ENCODE measurements around the gene GRK5.
"Not testable (repeated sequence)": the region's sequence is repeated elsewhere in the genome, so short reads cannot be mapped to it uniquely, and the experiment has no call there.

Gene GRK5

DNA sequence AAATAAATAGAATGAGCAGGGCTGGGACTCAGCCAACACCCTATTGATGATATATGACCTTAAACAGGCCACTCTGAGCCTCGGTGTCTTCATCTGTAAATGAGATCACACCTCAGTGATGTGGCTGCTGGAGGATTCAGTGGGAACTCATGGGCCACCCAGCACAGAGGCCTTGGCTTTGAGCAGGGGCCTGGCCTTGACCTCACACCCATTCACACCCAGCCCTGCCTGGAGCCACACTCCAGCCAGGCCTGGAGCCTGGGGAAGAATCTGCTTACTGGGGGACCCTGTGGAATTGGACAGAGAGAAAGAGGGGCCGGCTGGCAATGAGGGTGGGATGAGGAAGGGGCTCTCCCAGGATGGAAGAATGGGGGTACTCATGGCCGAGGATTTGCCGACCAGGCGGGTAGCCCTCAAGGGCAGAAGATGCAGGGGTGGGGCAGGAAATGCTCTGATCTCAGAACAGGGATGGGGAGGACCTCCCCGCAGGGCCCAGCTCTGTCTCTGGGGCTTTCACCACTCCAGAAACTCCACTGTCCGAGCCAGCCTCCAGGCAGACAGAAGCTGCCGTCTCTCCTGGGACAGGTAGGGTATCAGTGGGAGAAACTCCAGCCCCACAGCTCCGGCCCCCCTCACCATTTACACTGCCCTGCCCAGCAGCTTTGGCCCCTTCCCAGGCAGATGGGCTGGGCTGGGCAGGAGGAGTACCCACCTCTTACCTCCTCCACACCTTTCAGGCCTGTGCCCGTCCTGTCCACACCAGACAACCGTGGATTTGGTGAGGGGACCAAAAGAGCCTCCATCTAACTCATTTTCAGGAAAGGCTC, 253.2 kb downstream of the GRK5 start:
- no peak for DNase-seq (ENCODE audit: low spot score)

DNA sequence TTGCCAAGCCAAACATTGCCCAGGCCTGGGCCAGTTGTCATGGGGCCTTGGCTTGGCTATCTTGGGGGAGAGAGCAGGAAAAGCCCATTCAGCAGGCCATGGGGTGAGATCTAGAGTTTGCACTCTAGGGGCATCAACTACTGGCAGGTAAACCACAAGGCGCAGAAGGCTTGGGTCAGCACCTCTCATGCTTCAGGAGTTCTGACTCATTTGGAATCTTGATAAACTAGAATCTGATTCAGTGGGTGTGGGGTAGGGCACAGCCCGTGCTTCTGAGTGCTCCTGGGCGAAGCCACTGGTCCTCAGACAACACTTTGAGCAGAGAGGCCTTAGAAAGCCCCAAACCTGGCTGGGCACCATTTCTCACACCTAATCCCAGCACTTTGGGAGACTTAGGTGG, 254.0 kb downstream of the GRK5 start:
- DNase-seq (ENCODE audit: low spot score) = no peak

DNA sequence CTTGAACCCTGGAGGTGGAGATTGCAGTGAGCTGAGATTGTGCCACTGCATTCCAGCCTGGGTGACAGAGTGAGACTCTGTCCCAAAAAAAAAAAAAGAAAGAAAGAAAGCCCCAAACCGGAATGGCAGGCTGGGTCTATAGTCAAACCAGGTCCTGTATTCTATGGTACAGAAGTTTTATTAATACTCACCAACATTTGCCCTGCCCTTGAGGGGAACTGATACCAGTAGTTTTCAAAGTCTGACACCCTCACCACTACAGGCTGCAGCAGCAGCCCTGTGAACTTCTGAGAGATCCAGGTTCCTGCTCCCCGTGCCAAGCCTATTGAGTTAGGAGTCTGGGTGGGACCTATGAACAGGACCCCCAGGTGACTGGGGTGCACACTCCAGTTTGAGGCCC, 254.6 kb downstream of the GRK5 start:
- DNase-seq (ENCODE audit: low spot score) = no peak

DNA sequence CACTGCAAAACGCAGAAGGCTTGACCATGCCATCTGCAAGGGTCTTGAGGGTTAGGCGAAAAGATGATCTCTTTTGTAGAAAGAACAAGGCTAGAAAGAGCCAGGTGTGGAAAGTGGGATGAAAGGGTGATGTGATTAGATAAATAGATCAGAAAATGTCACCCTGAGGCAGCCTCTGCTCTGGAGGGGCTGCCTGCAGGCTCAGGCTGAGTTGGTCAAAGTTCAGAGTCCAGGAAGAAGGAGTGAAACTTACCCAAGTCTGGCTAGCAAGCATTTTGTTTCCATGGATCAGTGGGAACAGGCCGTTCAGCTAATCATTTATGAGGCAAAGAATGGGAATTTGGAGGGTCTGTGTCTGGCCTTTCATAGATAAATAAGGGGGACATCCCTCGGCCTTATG, 255.4 kb downstream of the GRK5 start:
- no peak for DNase-seq (ENCODE audit: low spot score)

GRCh38 chr10:119463195-119463594, 255.8 kb downstream of the GRK5 start:
- not testable (repeated sequence) for DNase-seq (ENCODE audit: low spot score)

- DNase-seq (ENCODE audit: low spot score) = no peak
These were observed 257.7 kb downstream of the GRK5 start for GRCh38 chr10:119465085-119465484.

GRCh38 chr10:119466076-119466475, 258.7 kb downstream of the GRK5 start:
- no peak for DNase-seq (ENCODE audit: low spot score)

DNA sequence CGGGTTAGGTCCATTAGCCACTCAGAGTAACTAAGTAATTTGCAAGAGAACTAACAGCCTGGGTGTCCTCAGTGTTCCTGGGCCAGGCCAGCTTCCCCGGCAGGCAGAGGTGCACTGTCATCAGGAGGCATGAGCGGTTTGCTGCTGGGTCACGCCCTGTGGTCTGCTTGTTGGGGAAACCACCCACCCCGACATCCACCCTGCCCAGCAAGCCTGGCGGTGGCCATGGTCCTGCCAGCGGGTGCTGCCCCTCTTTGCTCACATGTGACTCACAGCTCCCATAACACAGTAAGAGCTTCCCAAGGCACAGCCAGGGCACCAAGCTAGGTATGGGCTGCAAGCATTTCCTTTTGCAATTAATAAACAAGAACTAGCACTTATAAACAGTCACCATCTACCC, 259.3 kb downstream of the GRK5 start:
- no peak for DNase-seq (ENCODE audit: low spot score)

- no peak for DNase-seq (ENCODE audit: low spot score)
These were observed 261.4 kb downstream of the GRK5 start for GRCh38 chr10:119468542-119469324.

GRCh38 chr10:119469325-119469707, 261.9 kb downstream of the GRK5 start:
- DNase-seq (ENCODE audit: low spot score) = no peak

DNA sequence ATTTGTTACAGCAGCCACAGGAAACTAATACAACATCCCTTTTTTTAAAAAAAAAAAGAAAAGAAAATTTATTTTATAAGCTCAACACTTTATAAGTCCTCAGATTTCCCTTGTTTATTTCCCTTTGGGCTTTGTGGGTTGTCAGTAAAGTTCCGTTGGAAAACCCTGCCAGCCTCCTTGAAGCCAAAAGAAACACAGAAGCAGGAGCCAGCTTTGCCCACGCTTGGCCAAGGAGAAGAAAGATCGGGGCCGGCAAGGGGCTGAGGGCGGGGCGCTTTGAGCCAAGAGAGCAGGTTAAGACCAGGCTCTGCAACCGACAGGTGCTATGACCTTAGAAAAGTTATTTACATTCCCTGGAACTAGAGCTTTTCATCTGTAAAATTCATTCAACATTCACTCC, 262.5 kb downstream of the GRK5 start:
- no peak for DNase-seq (ENCODE audit: low spot score)

DNA sequence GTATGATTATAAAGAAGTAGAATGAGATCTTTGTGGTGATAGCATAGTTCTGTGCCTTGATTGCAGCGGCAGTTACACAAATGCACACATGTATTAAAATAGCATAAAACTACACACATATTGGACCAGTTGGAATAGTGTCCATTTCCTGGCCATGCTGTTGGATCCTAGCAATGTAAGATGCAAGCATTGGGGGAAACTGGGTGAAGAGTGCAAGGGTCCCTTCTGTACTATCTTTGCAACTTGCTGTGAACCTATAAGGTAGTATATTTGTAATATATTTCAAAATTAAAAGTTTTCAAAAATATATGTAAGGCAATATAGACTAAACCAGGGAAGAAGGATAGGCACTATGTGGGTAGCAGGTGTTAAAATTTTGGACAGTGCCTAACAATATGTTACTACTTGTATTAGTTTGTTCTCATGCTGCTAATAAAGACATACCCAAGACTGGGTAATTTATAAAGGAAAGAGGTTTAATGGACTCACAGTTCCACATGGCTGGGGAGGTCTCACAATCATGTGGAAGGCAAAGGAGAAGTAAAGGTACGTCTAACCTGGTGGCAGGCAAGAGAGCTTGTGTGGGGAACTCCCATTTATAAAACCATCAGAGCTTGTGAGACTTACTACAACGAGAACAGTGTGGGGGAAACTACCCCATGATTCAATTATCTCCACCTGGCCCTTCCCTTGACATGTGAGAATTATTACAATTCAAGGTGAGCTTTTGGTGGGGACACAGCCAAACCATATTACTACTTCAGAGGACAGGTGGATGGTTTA, 263.7 kb downstream of the GRK5 start:
- no peak for DNase-seq (ENCODE audit: low spot score)

DNA sequence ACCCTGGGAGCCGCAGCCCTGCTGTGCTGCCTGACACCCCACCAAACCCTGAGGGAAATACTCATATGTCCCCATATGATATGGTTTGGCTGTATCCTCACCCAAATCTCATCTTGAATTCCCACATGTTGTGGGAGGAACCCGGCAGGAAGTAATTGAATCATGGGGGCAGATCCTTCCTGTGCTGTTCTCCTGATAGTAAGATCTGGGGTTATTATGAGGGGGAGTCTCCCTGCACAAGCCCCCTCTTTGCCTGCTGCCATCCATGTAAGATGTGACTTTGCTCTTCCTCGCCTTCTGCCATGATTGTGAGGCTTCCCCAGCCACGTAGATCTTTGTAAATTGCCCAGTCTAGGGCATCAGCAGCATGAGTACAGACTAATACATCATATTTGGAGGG, 266.4 kb downstream of the GRK5 start:
- DNase-seq (ENCODE audit: low spot score) = no peak

DNA sequence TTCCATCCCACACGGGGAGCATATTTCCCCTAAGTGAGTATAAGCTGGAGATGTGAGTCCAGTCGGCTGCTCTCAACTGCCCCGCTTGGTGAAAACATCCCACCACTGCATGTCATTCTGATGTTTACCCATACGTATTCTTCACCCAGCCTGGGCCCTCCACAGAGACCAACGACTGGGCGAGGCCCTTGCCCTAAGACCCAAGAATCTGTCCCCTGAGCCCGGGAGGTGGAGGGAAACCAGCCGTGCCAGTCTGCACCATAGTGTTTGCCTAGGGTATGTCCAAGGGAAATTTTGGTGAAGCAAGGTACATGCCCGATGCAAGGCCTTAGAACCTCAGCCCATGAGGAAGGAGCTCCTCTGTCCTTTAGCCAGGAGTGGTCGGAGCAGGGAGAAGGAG, 267.2 kb downstream of the GRK5 start:
- DNase-seq (ENCODE audit: low spot score) = no peak

- DNase-seq (ENCODE audit: low spot score) = no peak
These were observed 270.1 kb downstream of the GRK5 start for GRCh38 chr10:119477444-119477843.

GRCh38 chr10:119478111-119478802, 270.9 kb downstream of the GRK5 start:
- no peak for DNase-seq (ENCODE audit: low spot score)

GRCh38 chr10:119478811-119479341, 271.5 kb downstream of the GRK5 start:
- DNase-seq (ENCODE audit: low spot score) = no peak

- no peak for DNase-seq (ENCODE audit: low spot score)
These were observed 272.2 kb downstream of the GRK5 start for GRCh38 chr10:119479532-119479931.

- DNase-seq (ENCODE audit: low spot score) = no peak
These were observed 273.3 kb downstream of the GRK5 start for GRCh38 chr10:119480667-119481066.

- no peak for DNase-seq (ENCODE audit: low spot score)
These were observed 274.5 kb downstream of the GRK5 start for GRCh38 chr10:119481781-119482426.

GRCh38 chr10:119483001-119483400, 275.6 kb downstream of the GRK5 start:
- no peak for DNase-seq (ENCODE audit: low spot score)
